GM10266 (cell line): ENCODE measurements around the gene ID2.

Source experiments
- DNase-seq: peaks from one replicate; pipeline ENCODE4 v3.0.0; 2012; ENCODE audit errors: extremely low spot score
- TF ChIP-seq, protein P1 (sequence below): IDR thresholded peaks from 2 replicates; pipeline ENCODE4 v1.5.1; 2012; ENCODE audit warnings: mild to moderate bottlenecking, low read depth; ENCODE audit not compliant: control insufficient read depth, insufficient read depth; ENCODE audit errors: missing control alignments

The ID2 gene

GRCh38 chr2:8636721-8637636 is 44.9 kb upstream of the ID2 start:
- TF ChIP-seq, protein P1, sequence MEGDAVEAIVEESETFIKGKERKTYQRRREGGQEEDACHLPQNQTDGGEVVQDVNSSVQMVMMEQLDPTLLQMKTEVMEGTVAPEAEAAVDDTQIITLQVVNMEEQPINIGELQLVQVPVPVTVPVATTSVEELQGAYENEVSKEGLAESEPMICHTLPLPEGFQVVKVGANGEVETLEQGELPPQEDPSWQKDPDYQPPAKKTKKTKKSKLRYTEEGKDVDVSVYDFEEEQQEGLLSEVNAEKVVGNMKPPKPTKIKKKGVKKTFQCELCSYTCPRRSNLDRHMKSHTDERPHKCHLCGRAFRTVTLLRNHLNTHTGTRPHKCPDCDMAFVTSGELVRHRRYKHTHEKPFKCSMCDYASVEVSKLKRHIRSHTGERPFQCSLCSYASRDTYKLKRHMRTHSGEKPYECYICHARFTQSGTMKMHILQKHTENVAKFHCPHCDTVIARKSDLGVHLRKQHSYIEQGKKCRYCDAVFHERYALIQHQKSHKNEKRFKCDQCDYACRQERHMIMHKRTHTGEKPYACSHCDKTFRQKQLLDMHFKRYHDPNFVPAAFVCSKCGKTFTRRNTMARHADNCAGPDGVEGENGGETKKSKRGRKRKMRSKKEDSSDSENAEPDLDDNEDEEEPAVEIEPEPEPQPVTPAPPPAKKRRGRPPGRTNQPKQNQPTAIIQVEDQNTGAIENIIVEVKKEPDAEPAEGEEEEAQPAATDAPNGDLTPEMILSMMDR, result no peak
- DNase-seq, result no peak

GRCh38 chr2:8638327-8638726 is 43.5 kb upstream of the ID2 start:
- no peak for DNase-seq
- TF ChIP-seq, protein P1, result no peak

DNA sequence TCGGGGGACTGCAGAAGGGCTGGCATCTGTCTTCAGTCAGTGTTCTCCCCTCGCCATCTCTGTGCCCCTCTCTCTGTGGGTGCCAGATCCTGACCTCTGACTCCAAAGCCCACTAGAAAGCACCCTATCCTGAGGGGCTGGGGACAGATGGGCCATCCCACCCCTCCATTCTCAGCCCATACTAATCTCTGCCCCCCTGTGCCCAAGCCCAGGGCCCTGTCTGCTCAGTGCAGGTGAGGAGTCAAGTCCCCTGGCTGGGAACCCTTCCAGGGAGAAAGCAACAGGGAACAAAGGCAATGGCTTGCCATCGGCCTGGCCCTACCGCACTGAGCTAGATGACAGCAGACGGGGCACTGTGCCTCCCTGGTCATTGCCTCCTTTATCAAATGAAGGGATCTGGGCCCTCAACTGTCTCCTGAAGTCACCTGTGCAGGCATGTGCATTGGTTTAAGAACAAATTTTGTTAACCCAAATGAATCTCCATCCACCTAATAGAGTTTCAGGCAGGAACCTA is 42.7 kb upstream of the ID2 start:
- no peak for DNase-seq
- TF ChIP-seq, protein P1, result no peak

DNA sequence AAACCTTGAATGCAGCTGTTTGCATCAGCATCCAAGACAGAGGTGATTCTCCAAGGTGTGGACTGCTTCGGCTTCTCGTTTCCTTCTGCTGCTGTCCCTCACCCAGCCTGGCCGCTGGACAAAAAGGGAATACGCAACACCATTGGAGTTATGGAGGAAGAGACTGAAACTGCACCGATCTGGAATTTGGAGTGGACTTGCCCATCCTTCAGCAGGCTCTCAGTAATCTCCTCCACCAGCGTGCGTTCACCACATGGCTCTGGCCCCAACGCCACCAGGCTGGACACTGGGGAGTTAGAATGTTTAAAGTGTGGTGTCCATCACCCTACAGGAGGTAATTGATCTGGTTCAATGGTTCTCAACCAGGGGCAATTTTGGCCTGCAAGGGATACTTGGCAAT is 41.4 kb upstream of the ID2 start:
- TF ChIP-seq, protein P1, result no peak
- no peak for DNase-seq

DNA sequence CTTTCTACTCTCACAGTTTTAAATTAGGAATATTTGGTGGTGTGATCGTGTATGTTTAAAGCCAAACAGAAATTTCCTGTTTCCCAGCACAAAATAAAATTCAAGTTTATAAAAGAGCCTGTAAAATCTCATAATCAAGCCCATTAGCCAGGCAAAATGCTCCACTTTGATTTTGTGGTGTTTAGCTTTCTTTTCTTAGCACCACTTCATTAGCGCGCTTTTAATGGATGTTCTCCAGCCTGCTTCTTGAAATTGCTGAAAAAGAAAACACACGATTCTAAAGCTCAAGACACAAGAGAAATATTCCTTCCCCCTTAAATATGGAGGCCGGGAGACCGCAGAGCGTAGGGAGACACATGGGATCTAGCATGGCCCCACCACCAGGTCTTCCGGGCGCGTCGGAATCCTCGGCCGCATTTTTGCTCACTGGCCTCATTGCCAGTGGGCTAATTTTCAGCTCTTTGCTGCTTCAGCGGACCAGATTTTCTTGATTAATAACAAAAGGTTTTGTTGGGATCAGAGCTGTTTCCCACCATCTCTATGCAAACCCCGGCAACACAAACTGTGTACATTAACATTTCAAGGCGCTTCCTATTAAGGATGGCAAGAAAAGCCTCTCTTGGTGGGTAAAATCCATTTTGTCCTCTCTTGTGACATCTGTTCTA is 40.4 kb upstream of the ID2 start:
- TF ChIP-seq, protein P1, result no peak
- DNase-seq, result no peak

DNA sequence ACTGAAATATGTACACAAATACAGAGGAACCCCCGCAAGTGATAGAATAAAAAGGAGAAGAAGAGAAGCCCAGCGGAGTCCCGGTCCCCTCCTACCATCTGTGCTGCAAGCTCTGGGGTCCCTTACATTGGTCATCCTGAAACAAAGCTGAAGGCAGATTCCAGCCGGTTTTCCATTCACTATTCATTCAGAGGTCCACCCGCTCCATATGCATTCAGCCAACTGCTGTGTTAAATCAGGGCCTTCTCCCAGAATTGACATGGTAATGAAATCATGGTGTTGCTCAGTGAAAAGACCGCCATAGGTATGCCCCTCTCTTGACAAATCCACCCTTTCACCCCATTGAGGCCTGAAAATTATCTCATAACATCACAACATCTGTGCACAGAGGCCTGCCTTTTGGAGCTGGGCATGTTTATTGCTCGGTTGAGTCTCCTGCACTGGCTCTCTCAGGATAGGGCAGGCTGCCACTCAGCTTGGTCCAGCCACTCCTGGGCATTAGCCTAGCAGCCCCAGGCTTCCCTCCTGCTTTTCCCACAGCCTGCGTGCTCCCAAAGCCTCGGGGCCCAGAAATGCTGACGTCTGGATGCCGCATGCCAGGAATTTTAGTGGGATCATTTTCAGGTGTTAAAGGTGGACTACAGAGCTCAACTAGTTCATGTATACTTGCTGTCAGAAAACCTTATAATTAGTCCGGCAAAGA is 39.3 kb upstream of the ID2 start:
- DNase-seq, result no peak
- TF ChIP-seq, protein P1, result no peak
